AG04449 (cell line): ENCODE measurements around the gene CLPX.
"Not testable (repeated sequence)": the region's sequence is repeated elsewhere in the genome, so short reads cannot be mapped to it uniquely, and the experiment has no call there.

Experiments
- CTCF ChIA-PET: fragments of 350-600 bp; formaldehyde crosslinking; extraction: SDS; loops from one replicate; lab custom pipeline; 2021; ENCODE audit warnings: antibody characterized with exemption; lab: Yijun Ruan, JAX
- POLR2A ChIA-PET: fragments of 400-600, 350-600 bp; formaldehyde crosslinking; extraction: SDS; loops from one replicate; lab custom pipeline; 2020; ENCODE audit warnings: antibody characterized with exemption, inconsistent platforms; lab: Yijun Ruan, JAX
- DNase-seq: peaks from one replicate; pipeline ENCODE4 v3.0.0-alpha.2; 2010; ENCODE audit warnings: low read depth, low spot score
- H3K4me3 ChIP-seq: 2 replicates; pipeline ENCODE4 v1.5.1; 2011; ENCODE audit warnings: low read depth, mild to moderate bottlenecking, control low read depth, low read length
- TF ChIP-seq, protein P1 (sequence below): IDR thresholded peaks from one replicate; pipeline ENCODE4 v1.5.1; 2011; ENCODE audit warnings: mild to moderate bottlenecking, moderate library complexity, low read length, control low read depth, inconsistent platforms; ENCODE audit not compliant: insufficient read depth; ENCODE audit errors: missing control alignments

The CLPX gene

DNA sequence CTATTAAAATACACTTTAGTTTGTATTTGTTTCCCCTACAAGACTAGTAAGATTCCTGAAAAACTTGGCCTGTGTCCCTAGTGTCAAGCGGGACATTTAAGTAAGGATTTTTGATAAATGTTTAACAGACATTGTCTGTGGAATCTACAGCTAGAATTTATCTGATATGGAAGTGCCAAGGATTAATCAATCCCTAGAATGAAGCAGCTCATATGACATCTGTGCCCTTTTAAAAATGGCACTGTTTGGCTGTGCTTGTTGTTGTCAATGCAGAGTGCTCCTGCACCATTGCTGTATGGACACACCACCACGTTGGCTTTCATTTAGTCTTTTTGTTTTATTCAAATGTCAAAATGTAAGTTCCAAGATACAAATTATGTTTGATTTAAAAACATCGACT is 37.2 kb downstream of the CLPX start:
- no peak overlapping the region for H3K4me3 ChIP-seq
- ChIA-PET POLR2A (no interaction called here), CTCF (interaction anchor here (0.9 kb wide), 1 partner anchor 18 kb away, joined by 3 read pairs; no protein-coding TSS in a partner anchor)
- no peak for DNase-seq
- TF ChIP-seq, protein P1, sequence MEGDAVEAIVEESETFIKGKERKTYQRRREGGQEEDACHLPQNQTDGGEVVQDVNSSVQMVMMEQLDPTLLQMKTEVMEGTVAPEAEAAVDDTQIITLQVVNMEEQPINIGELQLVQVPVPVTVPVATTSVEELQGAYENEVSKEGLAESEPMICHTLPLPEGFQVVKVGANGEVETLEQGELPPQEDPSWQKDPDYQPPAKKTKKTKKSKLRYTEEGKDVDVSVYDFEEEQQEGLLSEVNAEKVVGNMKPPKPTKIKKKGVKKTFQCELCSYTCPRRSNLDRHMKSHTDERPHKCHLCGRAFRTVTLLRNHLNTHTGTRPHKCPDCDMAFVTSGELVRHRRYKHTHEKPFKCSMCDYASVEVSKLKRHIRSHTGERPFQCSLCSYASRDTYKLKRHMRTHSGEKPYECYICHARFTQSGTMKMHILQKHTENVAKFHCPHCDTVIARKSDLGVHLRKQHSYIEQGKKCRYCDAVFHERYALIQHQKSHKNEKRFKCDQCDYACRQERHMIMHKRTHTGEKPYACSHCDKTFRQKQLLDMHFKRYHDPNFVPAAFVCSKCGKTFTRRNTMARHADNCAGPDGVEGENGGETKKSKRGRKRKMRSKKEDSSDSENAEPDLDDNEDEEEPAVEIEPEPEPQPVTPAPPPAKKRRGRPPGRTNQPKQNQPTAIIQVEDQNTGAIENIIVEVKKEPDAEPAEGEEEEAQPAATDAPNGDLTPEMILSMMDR: no peak

DNA sequence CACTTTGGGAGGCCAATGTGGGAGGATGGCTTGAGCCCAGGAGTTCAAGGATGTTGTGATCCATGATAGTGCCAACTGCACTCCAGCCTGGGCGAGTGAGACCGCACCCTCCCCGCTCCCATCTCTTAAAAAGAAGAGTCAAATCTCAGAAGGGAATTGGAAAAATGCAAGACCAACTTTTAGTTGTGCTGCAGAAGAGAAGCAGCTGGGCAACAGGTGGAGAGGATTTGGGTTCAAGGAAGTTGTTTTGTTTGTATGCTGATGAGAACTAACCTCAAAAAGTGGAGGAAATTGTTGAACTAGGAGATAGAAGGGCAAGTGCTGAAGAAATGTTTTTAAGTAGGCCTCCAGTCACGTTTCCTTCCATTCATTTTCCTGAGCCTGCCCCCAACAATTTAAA is 38.7 kb downstream of the CLPX start:
- CTCF ChIA-PET: no interaction called here
- TF ChIP-seq, protein P1: no peak
- no peak overlapping the region for H3K4me3 ChIP-seq
- no peak for DNase-seq
- POLR2A ChIA-PET: no interaction called here

DNA sequence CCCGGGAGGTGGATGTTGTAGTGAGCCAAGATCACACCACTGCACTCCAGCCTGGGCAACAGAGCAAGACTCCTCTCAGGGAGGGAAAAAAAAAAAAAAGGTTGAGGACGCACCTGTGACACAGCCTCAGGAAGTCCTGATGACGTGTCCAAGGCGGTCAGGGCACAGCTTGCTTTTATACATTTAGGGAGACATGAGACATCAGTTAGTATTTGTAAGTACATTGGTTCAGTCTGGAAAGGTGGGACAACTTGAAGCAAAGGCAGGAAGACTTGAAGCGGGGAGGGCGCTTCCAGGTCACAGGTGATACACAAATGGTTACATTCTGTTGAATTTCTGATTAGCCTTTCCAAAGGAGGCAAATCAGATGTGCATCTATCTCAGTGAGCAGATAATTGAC is 46.5 kb downstream of the CLPX start:
- H3K4me3 ChIP-seq, CTCF ChIA-PET, DNase-seq: not testable (repeated sequence)
- POLR2A ChIA-PET: interaction anchor here (0.6 kb wide), 1 partner anchor 26 kb away, joined by 4 read pairs; no protein-coding TSS in a partner anchor

DNA sequence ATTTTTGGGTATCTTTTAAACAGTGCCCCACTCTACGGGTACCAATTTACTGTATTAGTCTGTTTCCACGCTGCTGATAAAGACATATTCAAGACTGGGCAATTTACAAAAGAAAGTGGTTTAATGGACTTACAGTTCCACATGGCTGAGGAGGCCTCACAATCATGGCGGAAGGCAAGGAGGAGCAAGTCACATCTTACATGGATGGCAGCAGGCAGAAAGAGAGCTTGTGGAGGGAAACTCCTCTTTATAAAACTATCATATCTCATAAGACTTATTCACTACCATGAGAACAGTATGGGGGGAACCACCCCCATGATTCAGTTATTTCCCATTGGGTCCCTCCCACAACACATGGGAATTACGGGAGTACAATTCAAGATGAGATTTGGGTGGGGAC is 47.2 kb downstream of the CLPX start:
- DNase-seq, H3K4me3 ChIP-seq, CTCF ChIA-PET, POLR2A ChIA-PET: not testable (repeated sequence)

DNA sequence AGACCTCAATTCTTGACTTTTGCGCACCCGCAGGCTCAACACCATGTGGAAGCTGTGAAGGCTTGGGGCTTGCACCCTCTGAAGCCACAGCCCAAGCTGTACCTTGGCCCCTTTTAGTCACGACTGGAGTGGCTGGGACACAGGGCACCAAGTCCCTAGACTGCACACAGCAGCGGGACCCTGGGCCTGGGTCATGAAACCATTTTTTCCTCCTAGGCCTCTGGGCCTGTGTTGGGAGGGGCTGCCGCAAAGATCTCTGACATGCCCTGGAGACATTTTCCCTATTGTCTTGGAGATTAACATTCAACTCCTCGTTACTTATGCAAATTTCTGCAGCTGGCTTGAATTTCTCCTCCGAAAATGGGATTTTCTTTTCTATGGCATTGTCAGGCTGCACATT is 48.1 kb downstream of the CLPX start:
- DNase-seq, CTCF ChIA-PET, POLR2A ChIA-PET: not testable (repeated sequence)

DNA sequence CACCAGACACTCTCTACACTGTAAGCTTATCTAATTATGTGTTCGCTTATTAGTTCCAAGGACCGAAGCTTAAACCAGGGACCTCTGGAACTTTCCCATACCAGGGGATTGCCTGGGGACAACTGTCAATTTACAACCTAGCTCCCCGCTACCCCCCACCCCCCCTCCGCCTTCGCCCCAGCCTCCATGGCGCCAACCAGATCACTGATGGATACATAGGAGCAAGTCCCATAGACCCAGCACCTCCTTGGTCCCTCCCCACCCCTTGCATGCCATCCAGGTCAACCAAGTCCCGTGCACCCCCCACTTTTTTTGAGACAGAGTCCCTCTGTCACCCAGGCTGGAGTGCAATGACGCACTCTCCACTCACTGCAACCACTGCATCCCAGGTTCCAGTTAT is 50.6 kb downstream of the CLPX start:
- POLR2A ChIA-PET: no interaction called here
- H3K4me3 ChIP-seq: no peak overlapping the region
- TF ChIP-seq, protein P1: no peak
- no peak for DNase-seq
- CTCF ChIA-PET: interaction anchor here (1.1 to 1.4 kb wide), 2 partner anchors 10 to 33 kb away, joined by 4 to 5 read pairs; no protein-coding TSS in a partner anchor

More for the DNA sequence above, 48.1 kb downstream of the CLPX start:
- H3K4me3 ChIP-seq: not testable (repeated sequence)

GRCh38 chr15:65133548-65134200 is 51.5 kb downstream of the CLPX start, which contains the start of gene PDCD7:
TSS of gene PDCD7 (minus strand) at chr15:65133808. CDS start at chr15:65133781, 27 bp downstream.
- TF ChIP-seq, protein P1: no peak
- ChIA-PET CTCF (interaction anchor here (0.7 to 1.4 kb wide), 3 partner anchors 9 to 100 kb away, joined by 4 to 5 read pairs (median 5); no protein-coding TSS in a partner anchor), POLR2A (no interaction called here)
- peak; percentile 47 for DNase-seq
- H3K4me3 ChIP-seq: peak within 1 kb of the TSS; percentile 72
